Endothelial cell of hepatic sinusoid (primary cell): ENCODE data around the gene PCCA.
"Not testable (repeated sequence)": the region's sequence is repeated elsewhere in the genome, so short reads cannot be mapped to it uniquely, and the experiment has no call there.

ENCODE experiments used
- in situ Hi-C: cut with HindIII; loops from 2 replicates; pipeline ENCODE4 v1.10.0; 2017; ENCODE audit warnings: low sequenced_read_pairs

Gene PCCA

DNA sequence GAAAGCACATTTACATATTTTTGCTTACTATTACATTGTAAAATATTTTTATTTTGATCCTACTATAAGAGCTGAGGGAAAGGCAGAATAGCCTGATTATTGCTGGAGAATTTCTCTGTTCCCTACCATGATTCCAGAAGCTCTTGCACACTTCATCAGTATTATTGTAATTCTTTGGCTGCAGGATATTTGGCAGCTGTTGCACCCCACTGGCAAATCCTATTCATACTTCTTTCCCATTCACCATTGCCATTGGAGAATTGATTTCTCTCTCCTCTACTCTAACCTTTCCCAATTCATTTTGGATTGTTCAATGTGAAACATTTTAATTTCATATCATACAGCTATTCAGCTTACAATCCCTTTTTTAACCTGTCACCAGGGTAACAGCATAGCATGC is 261.7 kb downstream of the PCCA start:
- in situ Hi-C loops, result no loop called here

DNA sequence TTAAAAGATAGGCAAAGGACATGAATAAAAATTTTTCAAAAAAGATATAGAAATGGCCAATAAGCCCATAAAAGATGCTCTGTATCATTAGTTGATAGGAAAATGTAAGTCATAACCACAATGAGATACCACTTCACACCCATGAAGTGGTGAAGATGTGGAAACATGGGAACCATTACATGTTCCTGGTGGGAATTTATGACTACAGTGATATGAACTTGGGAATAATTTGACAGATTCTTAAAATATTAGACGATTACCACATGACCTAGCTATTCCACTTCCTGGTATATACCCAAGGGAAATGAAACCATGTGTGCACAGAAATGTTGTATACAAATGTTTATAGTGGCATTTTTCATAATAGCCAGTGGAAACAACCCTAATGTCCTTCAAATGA is 267.5 kb downstream of the PCCA start:
- in situ Hi-C loops, result no loop called here

DNA sequence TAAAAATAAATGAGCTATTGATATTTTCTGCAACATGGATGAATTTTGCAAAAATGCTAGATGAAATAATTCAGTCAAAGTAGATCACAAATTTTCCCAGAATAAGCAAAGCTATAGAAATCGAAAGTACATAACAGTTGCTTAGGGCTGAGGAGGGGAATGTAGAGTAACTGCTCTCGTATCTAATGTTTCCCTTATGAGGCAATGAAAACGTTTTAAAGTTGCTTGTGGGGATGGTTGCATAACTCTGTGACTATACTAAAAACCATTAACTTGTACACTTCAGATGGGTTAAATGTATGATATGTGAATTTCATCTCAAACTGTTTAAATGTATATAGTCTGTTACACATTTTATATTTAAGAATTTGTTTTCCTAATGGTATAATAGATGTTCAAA is 268.0 kb downstream of the PCCA start:
- in situ Hi-C loops, result no loop called here

- in situ Hi-C loops, result no loop called here
These were observed 268.9 kb downstream of the PCCA start for GRCh38 chr13:100357764-100358163.

DNA sequence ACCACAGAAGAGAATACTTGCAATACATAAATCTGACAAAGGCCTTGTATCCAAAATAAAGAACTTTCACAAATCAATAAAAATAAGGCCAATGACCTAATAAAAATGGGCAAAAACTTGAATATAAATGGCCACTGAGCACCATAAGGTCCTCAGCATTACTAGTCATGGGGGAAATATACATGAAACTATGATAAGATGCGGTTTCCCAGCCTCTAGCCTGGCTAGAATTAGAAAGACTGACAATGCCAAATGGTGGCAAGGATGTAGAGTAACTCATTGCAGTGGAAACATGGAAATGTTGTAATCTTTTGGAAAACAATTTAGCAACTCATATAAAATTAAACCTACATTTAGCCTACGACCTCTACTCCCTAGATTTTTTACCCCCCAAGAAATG is 272.6 kb downstream of the PCCA start:
- in situ Hi-C loops, result no loop called here

- in situ Hi-C loops, result no loop called here
These were observed 273.5 kb downstream of the PCCA start for GRCh38 chr13:100362371-100362770.

- in situ Hi-C loops, result no loop called here
These were observed 273.9 kb downstream of the PCCA start for GRCh38 chr13:100362781-100363180.

GRCh38 chr13:100363285-100363711 is 274.4 kb downstream of the PCCA start:
- in situ Hi-C loops, result no loop called here

DNA sequence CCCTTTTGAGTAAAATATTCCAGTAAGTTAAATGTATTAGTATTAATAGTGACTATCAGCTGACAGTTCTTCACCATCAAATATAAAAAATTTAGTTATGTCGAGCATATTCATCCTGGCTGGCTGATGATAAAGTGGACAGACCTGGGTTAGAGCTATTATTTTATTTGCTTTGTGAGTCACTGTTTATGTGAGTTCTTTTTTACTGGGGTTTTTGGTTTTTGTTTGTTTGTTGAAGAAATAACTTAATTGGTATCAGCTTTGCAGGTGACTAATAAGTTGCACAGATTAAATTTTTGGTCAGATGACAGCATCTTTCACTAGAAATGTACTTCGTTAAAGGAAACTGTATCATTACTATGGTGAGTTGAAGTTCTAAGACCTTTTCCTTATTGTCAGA is 275.0 kb downstream of the PCCA start:
- in situ Hi-C loops, result no loop called here

DNA sequence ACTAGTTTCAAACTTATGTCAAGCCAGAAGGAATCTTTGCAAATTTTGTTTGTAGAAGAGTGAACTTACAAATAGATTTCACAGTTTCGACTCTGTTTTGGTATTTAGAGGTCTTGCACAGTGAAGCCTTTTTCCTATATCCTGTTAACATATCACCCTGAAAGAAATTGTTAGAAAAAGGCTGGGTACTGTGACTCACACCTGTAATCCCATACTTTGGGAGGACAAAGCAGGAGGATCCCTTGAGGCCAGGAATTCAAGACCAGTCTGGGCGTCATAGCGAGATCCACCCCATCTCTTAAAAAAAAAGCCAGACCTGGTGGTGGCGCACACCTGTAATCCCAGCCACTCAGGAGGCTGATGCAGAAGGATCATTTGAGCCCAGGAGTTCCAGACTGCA is 275.7 kb downstream of the PCCA start:
- in situ Hi-C loops, result no loop called here

GRCh38 chr13:100365680-100366079 is 276.8 kb downstream of the PCCA start:
- in situ Hi-C loops, result no loop called here

DNA sequence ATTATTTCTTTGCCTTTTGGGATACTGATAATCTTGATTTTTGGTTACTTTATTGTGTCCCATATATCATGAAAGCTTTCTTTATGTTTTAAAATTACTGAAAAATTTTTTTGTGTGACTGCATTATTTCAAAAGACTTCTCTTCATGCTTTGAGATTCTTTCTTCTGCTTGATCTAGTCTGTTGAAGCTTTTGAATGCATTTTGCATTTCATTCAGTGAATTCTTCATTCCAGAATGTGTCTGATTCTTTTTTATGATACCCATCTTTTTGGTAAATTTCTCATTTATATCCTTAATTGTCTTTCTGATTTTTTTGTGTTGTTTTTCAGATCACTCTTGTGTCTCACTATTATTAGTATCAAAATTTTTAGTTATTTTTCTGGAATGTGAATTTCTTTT is 289.6 kb downstream of the PCCA start:
- in situ Hi-C loops, result no loop called here

GRCh38 chr13:100381595-100382224 is 292.8 kb downstream of the PCCA start:
- in situ Hi-C loops, result no loop called here

DNA sequence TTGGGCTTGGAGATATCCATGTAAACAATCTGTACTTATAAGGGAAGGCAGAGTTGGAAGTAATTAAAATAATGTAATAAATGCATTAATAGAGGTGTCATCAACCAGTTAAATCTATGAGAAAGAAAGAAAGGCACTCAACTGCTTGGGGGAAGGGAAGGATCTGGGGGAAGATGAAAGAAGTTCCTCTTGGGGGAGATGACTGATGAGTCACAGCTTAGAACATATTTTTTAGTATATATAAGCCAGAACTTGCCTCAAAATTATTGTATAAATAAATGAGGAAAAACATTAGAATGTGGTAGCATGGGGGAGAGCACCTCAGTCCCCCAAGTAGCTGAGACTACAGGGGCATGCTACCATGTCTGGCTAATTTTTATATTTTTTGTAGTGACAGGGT is 293.9 kb downstream of the PCCA start:
- in situ Hi-C loops, result no loop called here

DNA sequence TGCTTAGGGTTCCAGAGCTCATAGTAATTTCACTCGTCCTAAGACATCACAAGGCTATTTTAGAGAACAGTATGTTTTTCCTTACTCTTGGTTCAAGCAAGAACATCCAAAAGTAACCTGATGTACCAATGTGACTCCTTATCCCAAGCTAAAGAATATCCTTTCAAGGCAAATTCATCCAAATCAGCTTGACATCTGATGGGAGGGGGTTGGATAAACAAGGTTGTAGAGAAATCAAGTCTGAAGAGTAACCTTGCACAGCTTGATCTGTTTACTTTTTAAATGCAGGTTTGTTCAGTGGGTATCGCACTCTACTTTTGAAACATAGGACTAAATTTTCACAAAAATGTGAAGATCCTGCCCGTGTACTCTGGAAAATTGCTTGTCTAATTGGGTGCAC is 298.5 kb downstream of the PCCA start:
- in situ Hi-C loops, result no loop called here

- in situ Hi-C loops, result not testable (repeated sequence)
These were observed 299.3 kb downstream of the PCCA start for GRCh38 chr13:100388150-100388549.

GRCh38 chr13:100388923-100389322 is 300.0 kb downstream of the PCCA start:
- in situ Hi-C loops, result no loop called here

GRCh38 chr13:100389617-100390016 is 300.7 kb downstream of the PCCA start:
- in situ Hi-C loops, result no loop called here

DNA sequence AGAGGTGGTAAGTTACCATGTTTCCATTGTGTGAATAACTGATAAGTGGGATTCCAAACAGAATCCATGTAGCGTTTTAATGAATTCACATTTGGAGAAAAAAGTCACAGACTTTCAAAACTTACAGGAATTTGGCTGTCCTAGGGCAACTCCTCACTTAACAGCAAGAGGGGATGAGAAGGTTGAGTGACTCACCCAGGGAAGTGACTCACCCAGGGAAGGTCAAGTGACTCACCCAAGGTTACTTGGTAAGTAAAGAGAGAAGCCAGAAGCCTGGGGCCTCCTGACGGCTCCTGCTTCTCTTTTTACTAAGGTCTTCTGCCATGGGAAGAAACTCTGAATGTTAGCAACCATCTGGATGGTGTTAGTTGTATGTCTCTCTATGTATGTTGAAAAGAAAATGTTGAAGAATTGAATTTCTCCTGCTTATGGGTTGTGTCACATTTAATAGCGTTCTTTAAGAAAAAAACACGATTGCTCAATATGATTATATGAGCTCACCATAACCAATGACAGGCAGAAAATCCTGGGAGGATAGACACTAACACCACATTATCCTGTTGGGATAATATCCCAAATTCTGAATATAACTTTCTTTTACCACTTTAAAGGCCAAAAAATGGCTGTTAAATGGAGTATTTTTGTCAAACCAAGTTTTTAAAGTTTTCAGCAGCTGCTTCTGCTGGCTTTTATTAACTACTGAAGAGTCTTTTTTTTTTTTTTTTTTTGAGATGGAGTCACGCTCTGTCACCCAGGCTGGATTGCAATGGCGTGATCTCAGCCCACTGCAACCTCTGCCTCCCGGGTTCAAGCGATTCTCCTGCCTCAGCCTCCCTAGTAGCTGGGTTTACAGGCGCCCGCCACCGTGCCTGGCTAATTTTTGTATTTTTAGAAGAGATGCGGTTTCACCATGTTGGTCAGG is 304.1 kb downstream of the PCCA start:
- in situ Hi-C loops, result no loop called here

- in situ Hi-C loops, result no loop called here
These were observed 305.3 kb downstream of the PCCA start for GRCh38 chr13:100394005-100394695.

- in situ Hi-C loops, result no loop called here
These were observed 306.9 kb downstream of the PCCA start for GRCh38 chr13:100395698-100396373.
